ENCODE measurements around the gene ABCB1. TPM values are rescaled to one million over a fixed set of nuclear protein-coding genes. Genes with fewer than 3 reads are reported as not detected.

The ABCB1 gene
- total and polyA plus RNA-seq, 2 donors from 2014 or later, result 29.1 to 48.3 TPM

GRCh38 chr7:87506246-87507180 lies 94.2 kb downstream of the ABCB1 start:
- peaks cover 0 to 11% (median 10%) of the 10 kb centered on the region in 3 donors for H3K36me3 ChIP-seq (ENCODE audit: control insufficient read depth in 2 of 3, insufficient read depth in 3 of 3, low read length in 3 of 3)
- intact Hi-C loops (cut with DNase I), result no loop called here
- H3K4me3 ChIP-seq (ENCODE audit: low read length in 3 of 3), result no peak overlapping the region
- no peak overlapping the region for H3K27ac ChIP-seq (ENCODE audit: low read depth in 2 of 2, low read length in 2 of 2)
- FAIRE-seq (no peak), DNase-seq (peak in 2 of 5 donors; percentile 6 to 17)
- H3K9me3 ChIP-seq (ENCODE audit: control insufficient read depth in 2 of 3, insufficient read depth in 1 of 3, low read length in 3 of 3), result no peaks in the 10 kb centered on the region
- H3K4me1 ChIP-seq (ENCODE audit: control insufficient read depth in 2 of 3, insufficient read depth in 2 of 3, low read depth in 1 of 3, low read length in 3 of 3), result no peaks in the 10 kb centered on the region
- no peaks in the 10 kb centered on the region for H3K27me3 ChIP-seq (ENCODE audit: control insufficient read depth, insufficient read depth, low read length)
- H3K9ac ChIP-seq (ENCODE audit: low read length in 3 of 3), result no peak overlapping the region
- TF ChIP-seq CTCF (IDR thresholded peaks at IDR 0.05; ENCODE audit: borderline replicate concordance, extremely low read depth, insufficient read depth), result no peak

GRCh38 chr7:87505557-87506245 lies 95.0 kb downstream of the ABCB1 start:
- H3K36me3 ChIP-seq (ENCODE audit: control insufficient read depth in 2 of 3, insufficient read depth in 3 of 3, low read length in 3 of 3), result peaks cover 0 to 11% (median 10%) of the 10 kb centered on the region in 3 donors
- no peak overlapping the region for H3K4me3 ChIP-seq (ENCODE audit: low read length in 3 of 3)
- intact Hi-C loops (cut with DNase I), result no loop called here
- H3K27ac ChIP-seq (ENCODE audit: low read depth in 2 of 2, low read length in 2 of 2), result no peak overlapping the region
- H3K9ac ChIP-seq (ENCODE audit: low read length in 3 of 3), result no peak overlapping the region
- TF ChIP-seq CTCF (IDR thresholded peaks at IDR 0.05; ENCODE audit: borderline replicate concordance, extremely low read depth, insufficient read depth), result no peak
- no peaks in the 10 kb centered on the region for H3K27me3 ChIP-seq (ENCODE audit: control insufficient read depth, insufficient read depth, low read length)
- no peaks in the 10 kb centered on the region for H3K9me3 ChIP-seq (ENCODE audit: control insufficient read depth in 2 of 3, insufficient read depth in 1 of 3, low read length in 3 of 3)
- no peak for FAIRE-seq
- no peak for DNase-seq
- H3K4me1 ChIP-seq (ENCODE audit: control insufficient read depth in 2 of 3, insufficient read depth in 2 of 3, low read depth in 1 of 3, low read length in 3 of 3), result no peaks in the 10 kb centered on the region

GRCh38 chr7:87505122-87505521 lies 95.6 kb downstream of the ABCB1 start:
- no peak for TF ChIP-seq CTCF (IDR thresholded peaks at IDR 0.05; ENCODE audit: borderline replicate concordance, extremely low read depth, insufficient read depth)
- FAIRE-seq, result no peak
- Histone ChIP-seq H3K4me3 (ENCODE audit: low read length in 3 of 3) (no peak overlapping the region), H3K9me3 (ENCODE audit: control insufficient read depth in 2 of 3, insufficient read depth in 1 of 3, low read length in 3 of 3) (no peaks in the 10 kb centered on the region), H3K27ac (ENCODE audit: low read depth in 2 of 2, low read length in 2 of 2) (no peak overlapping the region), H3K9ac (ENCODE audit: low read length in 3 of 3) (no peak overlapping the region), H3K36me3 (ENCODE audit: control insufficient read depth in 2 of 3, insufficient read depth in 3 of 3, low read length in 3 of 3) (peaks cover 0 to 11% (median 10%) of the 10 kb centered on the region in 3 donors), H3K27me3 (ENCODE audit: control insufficient read depth, insufficient read depth, low read length) (no peaks in the 10 kb centered on the region), H3K4me1 (ENCODE audit: control insufficient read depth in 2 of 3, insufficient read depth in 2 of 3, low read depth in 1 of 3, low read length in 3 of 3) (no peaks in the 10 kb centered on the region)
- intact Hi-C loops (cut with DNase I), result no loop called here
- no peak for DNase-seq

Data from kidney (tissue), 14 donors.